ENCODE results near the gene RTN4RL1. TPM values are rescaled to one million over a fixed set of nuclear protein-coding genes. Genes with fewer than 3 reads are reported as not detected.
A peak's percentile ranks its signal among the peaks of the same experiment; 100 is the strongest.

Gene RTN4RL1
- total and polyA plus RNA-seq, 9 of the 15 experiments (the other 6 are each of a cell fraction or from before 2014, with no cell fraction given): 0.04 to 0.06 (median 0.04) TPM; not detected in 5

DNA sequence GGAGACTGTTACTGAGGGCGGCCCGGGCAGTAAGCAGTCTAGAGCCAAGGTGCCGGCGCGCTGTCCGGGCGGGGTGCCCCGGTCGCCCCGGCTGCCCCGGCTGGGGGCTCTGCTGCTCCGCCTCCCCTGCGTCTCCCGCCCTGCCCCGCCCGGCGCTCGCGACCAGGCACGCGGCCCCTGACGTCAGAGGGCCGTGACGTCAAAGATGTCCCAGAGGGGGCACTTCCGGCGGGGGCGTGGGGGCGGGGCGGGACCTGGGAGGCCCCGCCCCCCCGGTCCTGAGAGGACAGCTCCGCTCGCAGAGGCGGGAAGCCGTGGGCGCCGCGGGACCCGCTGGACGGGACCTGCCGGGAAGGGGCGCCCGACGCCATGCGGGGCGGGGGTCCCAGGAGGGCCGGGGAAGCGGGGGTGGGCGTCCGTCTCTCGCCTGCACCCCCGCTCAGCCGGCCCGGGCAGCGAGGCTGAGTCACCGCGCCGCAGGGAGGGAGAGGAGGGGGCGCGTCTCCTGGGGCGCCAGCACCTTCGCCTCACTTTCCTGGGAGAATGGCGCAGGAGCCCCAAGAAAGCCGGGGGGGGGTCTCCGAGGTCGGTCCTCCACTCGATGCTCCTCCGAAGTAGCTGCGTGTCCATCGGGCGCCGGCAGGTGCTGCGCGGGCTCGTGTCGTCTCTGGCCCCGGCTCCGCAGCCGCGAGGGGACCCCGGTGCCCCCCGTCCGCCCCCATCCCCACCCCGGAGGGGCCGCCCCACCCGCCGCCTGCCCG, 25.3 kb upstream of the RTN4RL1 start:
- Histone ChIP-seq H4K20me1 (replicated peaks; ENCODE audit: control insufficient read depth, insufficient read depth, low read length) (no peaks in the 10 kb centered on the region), H3K9me1 (ENCODE audit: control insufficient read depth, insufficient read depth, low read length) (no peaks in the 10 kb centered on the region), H3K27ac (ENCODE audit: extremely low read depth, low read depth, low read length) (peak overlapping the region; percentile 70; the same call in 1 of the 3 replicates), H3K4me2 (ENCODE audit: insufficient read depth, low read length) (peak overlapping the region; percentile 65), H3K79me2 (ENCODE audit: control insufficient read depth, insufficient read depth, low read length) (no peaks in the 10 kb centered on the region), H3K36me3 (ENCODE audit: control insufficient read depth, insufficient read depth, low read length) (no peaks in the 10 kb centered on the region), H3K4me1 (replicated peaks in 1 of 2; ENCODE audit: control insufficient read depth in 2 of 2, insufficient read depth in 2 of 2, low read length in 2 of 2) (peaks cover 8 to 44% of the 10 kb centered on the region in 2 experiments; a peak in 4 of 5 replicates), H3K9me3 (replicated peaks; ENCODE audit: control insufficient read depth, insufficient read depth, low read depth, low read length) (no peaks in the 10 kb centered on the region), H3K9ac (ENCODE audit: insufficient read depth in 1 of 2, low read depth in 2 of 2, low read length in 2 of 2) (peak overlapping the region in 1 of 2 experiments; percentile 84; a peak in 3 of 4 replicates), H2AFZ (ENCODE audit: low read depth, low read length) (peak overlapping the region; percentile 59; the same call in 1 of the 2 replicates), H3K27me3 (ENCODE audit: control insufficient read depth in 2 of 2, insufficient read depth in 2 of 2, low read length in 2 of 2) (no peaks in the 10 kb centered on the region), H3K4me3 (peak overlapping the region; percentile 42)
- in situ Hi-C loops (cut with MboI) (no loop called here), intact Hi-C loops (cut with micrococcal nuclease) (loop anchor here (5.0 to 10.0 kb wide), 2 partner anchors 124 to 302 kb away; no protein-coding TSS in a partner anchor)
- ATAC-seq (peak; percentile 63), FAIRE-seq (no peak), DNase-seq (ENCODE audit: extremely low read depth in 1 of 4, low spot score in 3 of 4) (peak; percentile 83 to 85 (median 84))
- ChIA-PET POLR2A (interaction anchor here (1.2 kb wide), 1 partner anchor 14 kb away, joined by 3 read pairs; no protein-coding TSS in a partner anchor), CTCF (ENCODE audit: low intra/inter-chr PET ratio) (no interaction called here)
- no CpG with 5 or more reads among the region's 88 CpGs for whole genome bisulfite sequencing (ENCODE audit: insufficient coverage, low coverage, missing lambda C conversion rate)
- no TSS peak for BruUV-seq (replicated peaks)
- TF ChIP-seq NFATC3 (IDR thresholded peaks at IDR 0.05) (no peak), NR1H2 (CRISPR knock-in tag; IDR thresholded peaks at IDR 0.05) (no peak), RHOXF2B (CRISPR knock-in tag; conservative IDR thresholded peaks at IDR 0.05) (no peak), RNF2 (IDR thresholded peaks at IDR 0.05) (no peak), SIX5 (IDR thresholded peaks at IDR 0.05; ENCODE audit: borderline replicate concordance in 1 of 2, insufficient read depth in 1 of 2, low read depth in 1 of 2, low read length in 2 of 2) (no peak), ZBTB7A (IDR thresholded peaks at IDR 0.05; ENCODE audit: borderline replicate concordance, control insufficient read depth, low read depth, low read length) (peak; percentile 70), TCFL5 (CRISPR knock-in tag; conservative IDR thresholded peaks at IDR 0.05) (no peak), DNMT1 (IDR thresholded peaks at IDR 0.05) (no peak), SMAD1 (IDR thresholded peaks at IDR 0.05; ENCODE audit: low read depth, low read length, partially characterized antibody) (no peak), KDM2B (CRISPR knock-in tag; IDR thresholded peaks at IDR 0.05) (no peak), TFAM (CRISPR knock-in tag; conservative IDR thresholded peaks at IDR 0.05) (no peak), HSF4 (CRISPR knock-in tag; IDR thresholded peaks at IDR 0.05; ENCODE audit: borderline replicate concordance) (no peak), CBX2 (IDR thresholded peaks at IDR 0.05; ENCODE audit: insufficient read depth, low read length, poor library complexity, severe bottlenecking) (no peak), ZKSCAN8 (CRISPR knock-in tag; IDR thresholded peaks at IDR 0.05) (no peak), SMAD3 (CRISPR knock-in tag; conservative IDR thresholded peaks at IDR 0.05) (no peak), HIVEP1 (CRISPR knock-in tag; IDR thresholded peaks at IDR 0.05) (no peak), SP1 (CRISPR knock-in tag; IDR thresholded peaks at IDR 0.05) (no peak)
- TF ChIP-seq, protein P1, sequence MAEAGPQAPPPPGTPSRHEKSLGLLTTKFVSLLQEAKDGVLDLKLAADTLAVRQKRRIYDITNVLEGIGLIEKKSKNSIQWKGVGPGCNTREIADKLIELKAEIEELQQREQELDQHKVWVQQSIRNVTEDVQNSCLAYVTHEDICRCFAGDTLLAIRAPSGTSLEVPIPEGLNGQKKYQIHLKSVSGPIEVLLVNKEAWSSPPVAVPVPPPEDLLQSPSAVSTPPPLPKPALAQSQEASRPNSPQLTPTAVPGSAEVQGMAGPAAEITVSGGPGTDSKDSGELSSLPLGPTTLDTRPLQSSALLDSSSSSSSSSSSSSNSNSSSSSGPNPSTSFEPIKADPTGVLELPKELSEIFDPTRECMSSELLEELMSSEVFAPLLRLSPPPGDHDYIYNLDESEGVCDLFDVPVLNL (CRISPR knock-in tag; IDR thresholded peaks at IDR 0.05; ENCODE audit: low read depth): no peak
- TF ChIP-seq, protein P2, sequence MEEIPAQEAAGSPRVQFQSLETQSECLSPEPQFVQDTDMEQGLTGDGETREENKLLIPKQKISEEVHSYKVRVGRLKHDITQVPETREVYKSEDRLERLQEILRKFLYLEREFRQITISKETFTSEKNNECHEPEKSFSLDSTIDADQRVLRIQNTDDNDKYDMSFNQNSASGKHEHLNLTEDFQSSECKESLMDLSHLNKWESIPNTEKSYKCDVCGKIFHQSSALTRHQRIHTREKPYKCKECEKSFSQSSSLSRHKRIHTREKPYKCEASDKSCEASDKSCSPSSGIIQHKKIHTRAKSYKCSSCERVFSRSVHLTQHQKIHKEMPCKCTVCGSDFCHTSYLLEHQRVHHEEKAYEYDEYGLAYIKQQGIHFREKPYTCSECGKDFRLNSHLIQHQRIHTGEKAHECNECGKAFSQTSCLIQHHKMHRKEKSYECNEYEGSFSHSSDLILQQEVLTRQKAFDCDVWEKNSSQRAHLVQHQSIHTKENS (CRISPR knock-in tag; IDR thresholded peaks at IDR 0.05): no peak
- TF ChIP-seq, protein P3, sequence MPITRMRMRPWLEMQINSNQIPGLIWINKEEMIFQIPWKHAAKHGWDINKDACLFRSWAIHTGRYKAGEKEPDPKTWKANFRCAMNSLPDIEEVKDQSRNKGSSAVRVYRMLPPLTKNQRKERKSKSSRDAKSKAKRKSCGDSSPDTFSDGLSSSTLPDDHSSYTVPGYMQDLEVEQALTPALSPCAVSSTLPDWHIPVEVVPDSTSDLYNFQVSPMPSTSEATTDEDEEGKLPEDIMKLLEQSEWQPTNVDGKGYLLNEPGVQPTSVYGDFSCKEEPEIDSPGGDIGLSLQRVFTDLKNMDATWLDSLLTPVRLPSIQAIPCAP (CRISPR knock-in tag; IDR thresholded peaks at IDR 0.05; ENCODE audit: borderline replicate concordance): no peak
